Measurements from ENCODE around the gene SPTLC3.

Gene SPTLC3

DNA sequence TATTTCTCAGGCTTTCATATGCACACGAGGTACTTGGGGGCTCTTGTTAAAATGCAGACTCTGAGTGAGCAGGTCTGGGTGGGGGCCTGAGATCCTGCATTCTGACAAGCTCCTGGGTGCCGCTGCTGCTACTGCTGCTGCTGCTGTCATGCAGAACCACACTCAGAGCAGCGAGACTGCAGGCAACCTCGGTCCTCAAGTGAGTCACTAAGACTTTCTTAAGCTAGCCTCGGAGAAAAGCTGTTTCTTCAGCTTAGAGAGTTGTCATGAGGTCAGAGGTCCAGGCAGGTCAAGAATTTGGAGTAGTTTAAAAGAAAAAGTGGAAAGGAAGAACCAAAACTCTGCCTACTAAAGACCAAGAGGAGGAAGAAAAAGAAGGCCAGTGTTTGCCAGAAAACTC, 92.9 kb downstream of the SPTLC3 start:
- no peak for DNase-seq

DNA sequence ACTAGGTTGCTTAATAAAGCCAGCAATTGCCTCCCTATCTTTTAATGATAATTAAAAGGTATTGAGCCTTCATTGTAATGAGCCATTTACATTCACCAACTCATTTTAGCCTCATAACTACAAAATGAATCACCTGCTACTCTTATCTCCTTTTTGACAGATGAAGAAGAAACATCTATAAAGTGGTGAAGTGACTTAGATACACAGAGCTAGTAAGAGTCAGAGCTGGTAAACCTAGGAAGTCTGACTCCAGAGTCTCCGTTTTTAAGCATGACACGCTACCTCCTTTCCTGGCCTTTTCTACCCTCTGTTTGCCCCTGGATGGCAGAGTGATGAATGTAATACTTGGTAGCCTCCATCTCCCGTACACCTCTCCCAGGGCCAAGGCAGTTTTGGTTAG, 93.5 kb downstream of the SPTLC3 start:
- no peak for DNase-seq

DNA sequence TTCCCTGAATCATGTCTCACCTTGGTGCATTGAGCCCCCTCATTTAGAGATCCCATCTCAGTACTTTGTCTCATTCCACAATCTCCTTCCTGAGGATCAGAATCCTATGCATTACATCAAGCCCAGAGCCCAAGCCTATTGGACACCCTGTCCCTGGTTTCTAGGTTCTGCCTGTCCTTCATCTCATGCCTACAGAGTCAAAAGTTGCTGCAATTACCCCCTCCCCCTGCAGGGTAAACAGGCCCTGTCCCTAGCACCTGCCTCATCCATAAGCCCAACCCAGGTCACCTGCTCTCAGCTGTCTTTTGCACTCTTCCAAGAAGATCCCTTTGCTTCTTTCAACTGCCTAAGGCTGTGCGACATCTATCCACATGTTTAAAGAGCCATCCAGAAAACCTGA, 93.9 kb downstream of the SPTLC3 start:
- DNase-seq = no peak

DNA sequence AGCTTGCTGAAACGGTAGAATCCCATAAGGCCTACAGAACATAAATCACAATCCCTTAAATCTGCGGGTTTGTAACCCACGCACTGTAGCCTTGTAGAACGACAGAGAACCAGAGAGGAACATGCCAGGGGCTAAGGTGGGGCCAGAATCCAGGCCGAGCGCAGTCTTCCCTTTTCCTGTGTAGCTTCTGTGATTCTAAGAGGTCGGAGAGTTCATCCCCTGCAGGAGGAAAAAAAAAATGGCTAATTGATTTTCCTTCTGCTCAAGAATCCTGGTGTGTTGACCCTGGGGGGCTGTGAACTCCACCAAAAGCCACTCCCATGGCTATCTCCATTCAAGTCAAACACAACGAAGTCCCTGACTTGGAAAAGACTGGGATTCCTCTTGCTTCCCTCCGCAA, 96.3 kb downstream of the SPTLC3 start:
- DNase-seq = no peak

DNA sequence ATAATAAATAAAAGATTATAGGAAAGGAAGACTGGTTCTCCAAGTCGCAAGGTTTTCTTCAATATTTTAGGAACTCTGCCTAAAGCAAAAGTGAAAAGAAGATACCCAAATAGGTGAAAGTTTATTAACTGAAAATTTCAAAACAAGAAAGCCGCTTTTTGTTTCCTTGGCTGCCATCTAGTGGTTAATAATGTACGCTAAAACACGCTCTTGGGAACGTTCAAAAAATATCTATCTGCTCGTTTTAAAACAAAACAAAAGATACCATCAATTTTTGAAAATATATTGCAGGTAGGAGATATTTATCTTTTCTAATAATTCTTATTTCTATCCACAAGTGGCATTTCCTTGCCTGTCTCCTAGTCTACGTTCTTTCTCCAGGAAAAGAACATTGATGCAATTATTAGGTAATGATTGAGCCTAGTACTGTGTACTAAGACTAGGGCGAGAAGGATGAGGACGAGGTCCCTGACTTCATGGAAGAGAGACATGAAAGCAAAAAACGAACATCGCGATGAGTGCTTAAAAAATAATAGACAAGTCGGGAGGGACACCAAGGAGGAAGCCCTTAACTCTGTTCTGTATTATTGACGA, 97.2 kb downstream of the SPTLC3 start:
- DNase-seq = peak; percentile 35 to 38

DNA sequence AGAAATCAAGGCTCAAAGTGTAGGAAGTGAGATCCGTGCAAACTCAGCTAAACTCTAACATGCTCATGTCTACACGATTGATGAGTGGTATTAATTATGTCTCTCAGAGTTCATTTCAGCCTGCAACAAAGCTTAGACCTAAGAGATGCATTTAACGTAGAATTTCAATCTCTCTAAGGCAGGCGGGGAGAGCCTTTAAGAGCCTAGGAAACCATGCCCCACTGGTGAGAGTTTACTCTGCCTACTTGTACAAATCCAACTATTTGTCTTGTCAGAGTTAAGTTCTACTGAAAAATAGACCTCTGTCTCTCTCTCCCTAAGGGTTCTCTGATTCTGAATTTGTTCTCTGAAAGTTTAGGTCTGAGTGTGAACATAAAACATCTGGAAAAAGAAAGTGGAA, 100.9 kb downstream of the SPTLC3 start:
- DNase-seq = no peak

DNA sequence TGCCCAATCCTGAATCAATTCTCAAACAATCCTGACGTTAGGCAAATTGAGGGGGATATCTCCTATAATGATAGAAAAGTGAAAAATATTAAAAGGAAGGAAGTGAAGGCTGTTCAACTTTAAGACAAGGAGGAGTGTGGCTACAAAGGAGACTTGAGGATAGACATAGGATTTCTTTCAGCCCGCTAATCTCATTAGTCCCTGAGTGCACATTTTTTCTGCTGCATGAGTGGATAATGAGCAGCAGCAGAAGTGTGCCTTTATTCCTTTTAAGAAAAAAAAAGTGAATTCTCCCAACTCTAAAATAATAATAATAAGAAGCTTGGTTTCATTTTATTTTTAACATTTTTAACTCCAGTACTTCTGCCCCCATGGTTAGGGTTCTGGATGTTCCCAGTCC, 102.0 kb downstream of the SPTLC3 start:
- no peak for DNase-seq

DNA sequence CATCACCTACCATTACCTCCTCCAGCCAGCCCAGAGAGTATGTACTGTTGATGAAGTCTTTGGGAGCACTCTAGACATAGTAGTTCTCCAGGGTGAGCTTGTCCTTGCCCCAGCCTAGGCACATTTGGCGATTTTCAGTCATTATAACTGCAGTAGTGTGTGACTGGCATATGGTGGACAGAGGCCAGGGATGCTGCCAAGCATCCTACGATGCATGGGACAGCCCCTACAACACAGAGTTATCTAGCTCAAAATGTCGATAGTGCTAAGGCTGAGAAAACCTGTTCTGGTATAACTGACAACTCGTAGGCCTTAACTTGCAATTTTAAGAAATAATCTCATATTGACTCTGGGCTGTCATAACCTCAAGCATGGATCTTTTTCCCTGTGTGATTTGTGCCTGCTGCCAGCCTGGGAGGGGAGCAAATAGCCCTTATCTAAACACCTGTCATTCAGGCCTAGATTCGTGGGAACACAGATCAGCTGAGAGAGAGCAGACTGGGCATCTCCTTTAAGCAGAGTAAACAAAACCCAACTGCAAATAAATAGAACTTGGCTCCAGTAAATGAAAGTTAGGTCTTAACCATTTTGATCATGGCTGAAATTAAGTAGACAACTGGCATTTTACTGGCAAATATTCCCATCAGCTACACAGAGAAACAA, 102.6 kb downstream of the SPTLC3 start:
- no peak for DNase-seq

DNA sequence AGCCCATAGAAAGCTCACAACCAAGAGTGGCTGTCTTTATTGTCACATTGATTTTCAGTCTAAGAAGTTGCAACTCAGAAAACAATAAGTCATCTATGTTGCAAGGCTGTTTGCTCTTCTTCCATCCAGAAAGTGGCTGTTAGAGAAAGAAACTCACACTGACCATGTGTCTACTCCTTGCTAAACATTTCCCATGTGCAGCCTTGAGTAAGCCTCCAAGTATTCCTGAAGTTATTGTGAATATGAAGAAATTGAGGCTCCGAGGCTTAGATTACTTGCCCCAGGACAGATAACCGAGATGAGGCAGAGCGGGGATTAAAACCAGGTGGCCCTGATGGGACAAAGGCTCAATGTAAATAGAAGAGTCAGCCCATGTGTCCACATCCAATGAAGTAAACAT, 105.0 kb downstream of the SPTLC3 start:
- DNase-seq = no peak

DNA sequence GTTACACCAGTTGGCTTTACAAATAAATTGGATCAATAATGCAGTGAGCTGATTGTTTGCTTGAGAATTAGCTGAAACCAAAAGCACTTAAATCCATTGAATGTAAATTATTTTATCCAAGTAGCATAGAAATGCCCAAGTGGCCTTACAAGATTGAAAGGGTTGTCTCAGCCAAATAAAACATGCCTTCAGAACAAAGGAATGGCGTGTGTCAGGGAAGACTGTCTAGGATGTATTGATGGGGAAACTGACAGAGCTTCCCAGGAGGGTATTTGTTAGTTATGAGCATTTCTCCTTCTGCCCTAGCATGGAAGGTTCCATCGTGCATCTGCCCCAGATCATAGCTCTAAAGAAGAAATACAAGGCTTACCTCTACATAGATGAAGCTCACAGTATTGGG, 108.4 kb downstream of the SPTLC3 start:
- DNase-seq = no peak

DNA sequence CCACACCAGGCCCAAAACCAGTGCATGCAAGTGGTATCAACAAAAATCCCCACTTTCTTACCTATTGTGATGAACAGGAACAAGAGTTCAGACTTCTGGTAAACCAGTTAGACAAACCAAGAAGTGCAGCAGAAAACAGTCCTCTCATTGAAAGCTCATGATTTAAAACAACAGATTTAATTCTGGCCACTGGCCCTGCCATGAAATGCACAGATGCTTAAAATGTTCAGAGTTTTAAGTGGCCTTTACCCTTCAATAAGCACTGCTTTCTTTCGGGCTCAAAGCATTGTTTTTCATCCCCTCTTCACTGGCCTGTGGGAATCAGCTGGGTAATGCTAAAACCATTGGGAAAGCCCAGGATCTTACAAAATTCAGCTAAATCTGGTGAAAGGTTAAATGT, 109.9 kb downstream of the SPTLC3 start:
- DNase-seq = no peak

DNA sequence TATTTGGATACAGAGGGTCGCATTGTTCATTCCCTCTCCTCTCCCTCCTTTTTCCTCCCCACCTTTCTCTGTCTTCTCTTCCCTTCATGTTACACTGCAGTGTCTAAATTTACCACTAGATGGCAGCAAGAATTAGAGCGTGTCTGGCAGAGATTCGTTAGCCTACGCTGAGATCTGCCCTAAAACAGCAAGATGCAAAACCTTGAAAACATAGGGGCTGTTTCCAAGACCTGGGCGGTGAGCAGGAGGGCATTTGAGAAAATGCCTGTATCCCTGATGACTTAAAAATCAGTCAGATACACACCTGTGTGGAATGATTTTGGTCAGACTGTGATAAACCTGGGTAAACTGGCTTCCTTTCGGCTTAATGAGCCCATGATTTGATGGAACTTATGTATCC, 110.8 kb downstream of the SPTLC3 start:
- peak; percentile 61 to 69 for DNase-seq

DNA sequence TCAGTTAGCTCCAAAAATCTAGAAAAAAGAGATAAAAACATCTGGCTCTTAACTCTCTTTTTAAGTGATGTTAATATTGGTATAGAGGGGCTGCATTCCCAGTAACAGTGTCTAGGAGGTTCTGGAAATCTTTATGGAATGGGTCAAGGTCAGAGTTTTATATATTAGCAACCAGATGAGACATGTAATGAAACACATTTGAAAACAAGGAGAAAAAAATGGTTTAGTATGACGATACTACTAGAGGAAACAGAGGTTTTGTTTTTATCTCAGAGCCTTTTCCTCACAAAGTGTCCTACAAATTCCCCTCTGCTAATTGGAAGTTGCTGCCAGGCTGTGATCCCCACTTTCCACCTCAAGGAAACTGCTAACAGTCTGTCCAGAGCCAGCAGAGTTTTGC, 111.7 kb downstream of the SPTLC3 start:
- DNase-seq = no peak

DNA sequence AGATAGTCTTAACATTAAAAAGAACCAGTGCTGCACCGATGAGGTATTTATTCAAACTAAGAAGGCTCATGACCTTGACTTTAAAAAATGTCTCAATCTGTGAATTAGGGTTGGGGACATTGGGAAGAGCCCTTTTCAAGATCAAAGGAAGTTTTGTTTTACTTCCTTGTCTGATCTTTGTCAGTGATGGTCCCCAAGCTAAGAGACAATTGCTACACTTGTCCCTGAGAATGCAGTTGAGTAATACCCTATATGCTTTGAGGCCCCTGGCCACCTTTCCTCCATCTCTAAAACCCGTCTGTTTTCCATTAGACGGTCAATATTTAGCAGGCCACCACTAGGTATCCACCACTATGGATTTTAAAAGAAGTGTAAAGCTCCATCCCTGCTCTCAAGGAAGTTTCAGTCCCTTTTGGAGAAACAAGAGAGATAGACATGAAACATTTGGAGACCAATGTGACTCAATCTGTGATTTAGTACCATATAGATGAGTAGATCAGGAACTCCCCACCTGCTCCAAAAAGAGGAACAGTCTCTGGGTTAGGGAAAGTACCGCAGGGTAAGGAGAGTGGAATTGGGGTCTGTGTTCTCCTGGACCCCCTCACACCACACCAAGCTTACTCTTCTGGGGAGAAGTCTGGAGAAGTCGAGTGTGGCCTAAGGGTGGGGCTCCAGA, 113.2 kb downstream of the SPTLC3 start:
- DNase-seq = no peak

DNA sequence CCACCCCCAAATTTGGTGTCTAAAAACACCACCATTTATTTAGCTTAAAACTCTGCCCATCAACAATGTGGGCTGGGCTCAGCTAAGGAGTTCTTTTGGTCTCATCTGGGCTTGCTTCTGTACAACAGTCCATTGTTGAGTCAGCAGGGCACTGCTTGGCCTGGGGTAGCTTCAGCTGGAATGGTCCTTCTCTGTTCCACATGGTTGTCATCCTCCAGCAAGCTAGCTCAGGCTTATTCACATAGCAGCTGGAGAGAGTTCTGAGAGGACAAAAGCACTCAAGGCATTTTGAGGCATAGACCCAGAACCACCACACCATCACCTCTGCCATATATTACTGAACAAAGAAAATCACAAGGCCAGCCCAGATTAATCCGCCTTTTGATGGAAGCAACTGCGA, 116.7 kb downstream of the SPTLC3 start:
- no peak for DNase-seq

DNA sequence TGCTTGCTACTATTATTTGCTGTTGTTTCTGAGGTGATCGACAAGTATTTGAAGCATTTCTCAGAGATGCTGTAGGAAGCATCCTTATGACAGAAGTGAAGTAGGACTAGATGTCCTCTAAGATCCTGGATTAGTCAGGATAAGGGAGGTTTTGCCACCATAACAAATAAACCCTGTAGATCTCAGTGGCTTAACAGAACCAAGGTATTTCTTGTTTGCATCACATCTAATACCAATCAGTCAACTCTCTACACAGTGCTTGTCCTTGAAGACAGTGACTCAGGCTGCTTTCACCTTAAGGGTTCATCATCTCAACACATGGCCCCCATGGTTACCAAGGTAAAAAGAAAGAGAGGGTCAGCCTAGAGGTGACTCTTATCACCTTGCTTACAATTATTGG, 119.4 kb downstream of the SPTLC3 start:
- no peak for DNase-seq

DNA sequence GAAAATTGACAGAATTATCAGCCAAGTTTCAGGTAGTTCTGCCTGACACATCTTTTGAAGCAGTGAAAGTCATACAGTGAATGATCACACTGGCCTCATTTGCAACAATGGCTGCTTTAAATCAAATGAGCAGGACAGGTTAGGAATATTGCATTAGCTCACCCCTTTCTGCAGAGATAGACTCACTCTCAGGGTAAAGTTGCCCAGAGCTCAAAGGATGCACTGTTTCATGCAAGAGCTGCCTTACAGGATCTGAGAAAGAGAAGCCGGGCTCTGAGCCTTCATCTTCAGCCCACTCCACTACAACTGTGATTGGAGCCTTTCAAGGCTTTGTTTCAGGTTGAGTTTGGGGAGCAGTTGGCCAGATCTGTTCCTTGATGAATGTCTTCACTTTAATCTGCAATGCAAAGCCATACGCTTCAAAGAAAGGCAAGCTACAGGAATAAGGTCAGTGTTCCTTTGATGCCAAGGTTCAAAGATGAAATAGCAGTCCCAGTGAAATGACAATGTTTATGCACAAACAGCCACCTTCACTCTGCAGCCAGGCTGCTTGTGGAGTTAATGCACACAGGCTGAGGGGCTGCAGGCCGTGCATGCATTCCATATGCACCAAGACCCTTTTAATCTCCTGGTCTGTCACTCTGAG, 121.4 kb downstream of the SPTLC3 start:
- no peak for DNase-seq

DNA sequence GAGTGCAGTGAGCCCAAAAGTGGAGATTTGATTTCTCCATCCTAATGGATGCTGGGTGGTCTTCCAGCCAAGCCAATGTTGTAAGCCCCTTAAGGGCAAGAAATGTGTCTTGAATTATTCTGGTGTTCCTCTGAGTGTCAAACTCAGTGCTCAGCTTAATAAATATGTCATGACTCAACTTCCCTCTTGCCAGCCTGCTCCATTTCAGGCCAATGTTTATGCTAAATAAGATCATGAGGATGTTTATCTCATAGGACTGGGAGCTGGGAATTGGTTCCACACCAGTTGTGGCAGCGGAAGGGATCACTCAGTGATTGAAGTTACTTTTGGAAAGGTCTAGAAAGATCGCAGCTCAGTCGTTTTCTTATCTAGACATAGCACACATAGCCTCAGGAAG, 121.9 kb downstream of the SPTLC3 start:
- DNase-seq = no peak

DNA sequence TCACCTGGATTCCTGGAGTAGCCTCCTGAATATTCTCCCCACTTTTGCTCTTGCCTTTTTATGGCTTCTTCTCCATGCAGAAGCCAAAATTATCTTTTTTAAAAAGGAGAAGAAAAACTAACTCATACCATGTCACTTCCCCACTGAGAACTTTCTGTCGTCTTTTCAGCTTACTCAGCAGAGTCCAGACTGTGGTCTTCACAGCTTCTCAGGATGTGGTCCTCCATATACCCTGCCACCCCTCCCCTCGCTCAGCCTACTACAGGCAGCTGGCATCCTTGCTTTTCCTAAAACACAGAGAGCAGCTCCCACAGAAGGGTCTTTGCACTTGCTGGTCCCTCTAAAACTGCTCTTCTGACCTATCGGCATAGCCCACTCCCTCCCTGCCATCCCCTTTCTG, 122.9 kb downstream of the SPTLC3 start:
- peak in 1 of 2 donors; percentile 1 for DNase-seq

DNA sequence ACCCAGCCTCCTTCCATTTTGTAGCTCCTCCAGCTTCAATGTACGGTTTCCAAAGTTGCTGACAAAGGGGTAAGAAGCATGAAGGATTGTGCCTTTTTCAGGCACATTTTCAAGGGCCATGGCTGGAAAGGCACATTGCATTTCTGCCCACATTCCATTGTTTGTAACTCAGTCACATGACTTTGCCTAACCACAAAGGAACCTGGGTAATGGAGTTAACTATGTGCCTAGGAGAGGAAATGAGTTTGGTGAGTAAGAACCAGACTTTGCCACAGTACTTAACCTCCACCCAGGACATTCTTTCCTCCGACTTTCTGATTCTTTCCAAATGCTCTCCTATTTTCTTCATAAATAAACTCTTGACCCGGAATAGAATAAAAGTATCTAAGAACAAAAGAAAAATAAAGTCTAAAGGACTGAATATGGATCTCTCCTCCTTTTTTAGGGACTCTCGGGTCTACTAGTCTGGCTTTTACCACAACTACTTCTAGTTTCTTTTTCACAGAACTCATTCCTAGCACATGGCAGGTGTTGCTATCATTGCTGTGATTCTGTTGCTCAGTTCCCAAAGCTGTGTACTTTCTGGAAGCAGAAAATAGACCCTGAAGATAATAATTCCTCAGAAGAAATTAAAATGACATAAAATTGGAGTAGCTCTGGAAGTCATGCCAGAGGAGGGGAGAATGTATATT, 130.8 kb downstream of the SPTLC3 start:
- no peak for DNase-seq

DNA sequence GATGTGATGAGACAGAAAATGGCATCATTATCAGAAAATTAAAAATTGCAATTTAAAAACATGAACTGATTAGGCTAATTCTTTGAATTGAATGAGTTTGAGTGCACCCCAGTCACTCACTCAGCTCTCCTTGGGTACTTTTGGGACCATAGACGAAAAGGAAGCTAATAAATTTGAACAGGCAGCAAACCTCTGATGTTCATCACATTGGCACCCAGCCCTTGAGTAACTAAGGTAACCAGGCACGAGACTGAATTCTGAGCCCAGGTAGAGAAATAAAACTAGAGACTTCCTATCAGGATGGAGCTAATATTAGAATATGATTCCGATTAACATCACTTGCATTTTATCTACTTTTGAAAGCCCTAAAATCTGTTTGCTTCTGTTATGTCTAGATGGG, 131.4 kb downstream of the SPTLC3 start:
- DNase-seq = no peak

DNA sequence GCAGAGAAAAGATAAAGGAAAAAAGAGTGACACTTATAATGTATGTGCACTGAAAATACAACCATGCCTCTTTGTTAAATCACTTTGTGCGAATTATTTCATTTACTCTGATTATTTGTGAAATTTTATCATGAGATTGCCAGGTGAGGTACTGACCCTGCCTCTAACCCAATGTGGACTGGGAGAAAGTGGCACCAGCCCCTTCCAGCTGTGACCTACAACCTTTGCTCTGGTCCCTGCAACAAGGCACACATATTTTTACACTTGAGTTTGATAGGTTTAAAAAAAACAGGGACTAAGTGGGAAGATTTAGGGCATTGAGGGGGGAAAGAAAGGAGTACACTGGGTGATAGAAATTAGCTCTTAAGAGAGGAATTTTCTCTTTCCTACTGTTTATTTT, 132.0 kb downstream of the SPTLC3 start:
- no peak for DNase-seq

DNA sequence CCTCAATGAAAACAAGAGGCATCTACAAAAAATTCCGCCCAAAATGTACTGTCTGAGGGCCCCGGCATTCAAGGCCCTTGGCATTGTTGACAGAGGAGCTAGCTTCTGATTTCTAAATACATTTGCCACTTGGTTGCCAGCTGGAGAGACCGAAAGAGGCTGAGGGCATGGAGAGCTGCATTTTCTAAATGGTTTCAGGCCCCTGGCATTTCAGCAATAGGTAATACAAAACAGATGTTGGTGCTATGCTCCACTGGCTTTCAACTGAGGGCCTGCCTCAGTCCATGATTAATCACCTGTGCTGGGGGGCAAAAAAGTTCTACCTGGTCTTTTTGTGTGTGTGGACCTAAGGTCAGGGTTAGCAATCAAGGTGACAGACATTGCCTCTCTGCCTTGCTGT, 132.8 kb downstream of the SPTLC3 start:
- no peak for DNase-seq

All from inflammatory macrophage (primary cell).